HG02943 (cell line): Measurements from ENCODE around the gene TFR2.

Experiments used
- ATAC-seq: cut with Tn5 transposase; IDR thresholded peaks from one replicate; pipeline ENCODE4 v1.9.1; 2021; ENCODE audit warnings: mild to moderate bottlenecking, low read depth, moderate library complexity; ENCODE audit not compliant: unreplicated experiment

TFR2 gene

DNA sequence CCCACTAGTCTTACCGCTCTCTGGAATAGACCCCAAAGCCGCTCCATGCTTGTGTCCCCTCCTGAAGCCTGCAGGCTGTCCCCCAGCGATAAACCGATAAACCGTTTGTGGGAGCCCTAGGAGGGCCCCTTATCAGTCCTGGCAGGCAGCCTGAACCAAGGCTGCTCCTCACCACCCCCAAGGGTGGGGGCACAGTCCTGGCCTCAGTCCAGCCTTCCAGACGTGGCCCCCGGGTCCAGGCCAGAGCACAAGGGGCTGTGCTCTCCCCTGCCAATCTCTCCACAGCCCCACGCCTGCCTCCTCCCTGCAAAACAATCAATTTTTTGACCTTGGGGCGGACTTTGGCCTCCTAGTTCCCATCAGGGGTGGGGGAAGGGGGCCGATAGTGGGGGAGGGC, at the start of gene TFR2:
TSS of gene TFR2 (minus strand) at position 90 of the 397 bp plus-strand sequence. CDS start at position 47, 43 bp downstream.
- ATAC-seq: no peak

DNA sequence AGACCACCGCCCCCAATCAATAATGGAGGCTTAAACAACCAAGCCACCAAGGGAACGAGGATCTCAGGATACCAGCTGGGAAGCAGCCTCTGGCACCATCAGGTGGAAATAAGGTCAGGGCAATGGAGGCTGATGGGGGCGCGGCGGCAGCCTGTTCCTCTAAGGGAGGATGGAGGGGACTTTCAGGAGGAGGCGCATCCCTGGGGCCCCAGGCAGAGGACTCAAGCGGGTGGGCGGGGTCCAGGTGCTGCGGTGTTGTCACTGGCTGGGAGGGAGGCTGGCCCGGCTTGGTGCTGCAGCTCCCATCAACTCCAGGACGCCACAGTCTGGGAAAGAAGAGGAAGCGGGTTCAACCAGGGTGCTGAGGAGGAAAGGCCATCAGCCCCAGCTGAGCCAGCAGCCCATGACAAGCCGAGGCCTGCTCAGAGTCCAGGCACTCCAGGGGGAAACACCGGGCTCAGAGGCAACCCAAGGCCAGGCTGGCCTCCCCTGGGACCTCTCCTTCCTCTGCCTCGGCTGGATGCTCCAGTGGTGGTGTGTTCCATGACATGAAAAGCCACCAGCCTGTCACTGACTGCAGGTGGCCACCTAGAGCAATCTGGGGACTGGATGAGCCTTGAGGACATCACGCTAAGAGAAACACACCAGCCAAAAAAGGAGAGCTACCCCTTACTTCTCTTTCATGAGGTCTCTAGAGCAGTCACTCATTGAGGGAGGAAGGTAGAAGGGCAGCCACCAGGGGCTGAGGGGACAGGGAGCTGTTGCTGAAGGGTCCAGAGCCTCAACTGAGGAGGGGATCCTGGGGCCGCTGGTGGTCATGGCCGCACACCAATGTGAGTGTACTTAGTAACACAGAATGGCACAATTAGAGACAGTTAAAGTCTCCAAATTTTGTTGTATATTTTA, 48.1 kb upstream of the TFR2 start:
- no peak for ATAC-seq

DNA sequence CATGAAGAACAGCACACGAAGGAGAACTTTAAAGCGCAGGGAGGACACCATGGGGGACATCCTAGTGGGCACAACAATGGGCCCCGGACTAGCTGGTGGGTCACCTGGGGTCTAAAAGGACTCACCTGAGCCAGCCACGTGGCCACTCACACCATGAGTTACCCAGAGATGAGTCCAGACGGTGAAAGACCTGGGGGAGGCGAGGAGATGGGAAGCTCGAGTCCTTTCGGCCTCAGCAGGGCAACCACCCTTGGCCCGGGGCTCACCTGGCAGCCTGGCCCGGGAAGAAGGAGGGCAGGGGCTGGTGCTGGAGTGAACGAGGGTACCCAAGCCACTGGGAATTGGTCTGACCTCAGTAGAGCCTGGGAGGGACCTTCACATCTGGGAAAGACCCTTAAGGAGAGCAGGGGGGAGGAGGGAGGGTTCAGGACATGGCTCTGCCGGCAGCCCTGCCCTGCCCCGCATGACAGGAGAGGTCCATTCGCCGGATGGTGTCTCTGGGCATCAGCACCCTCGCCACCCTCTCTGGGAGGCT, 47.0 kb upstream of the TFR2 start:
- ATAC-seq: no peak

DNA sequence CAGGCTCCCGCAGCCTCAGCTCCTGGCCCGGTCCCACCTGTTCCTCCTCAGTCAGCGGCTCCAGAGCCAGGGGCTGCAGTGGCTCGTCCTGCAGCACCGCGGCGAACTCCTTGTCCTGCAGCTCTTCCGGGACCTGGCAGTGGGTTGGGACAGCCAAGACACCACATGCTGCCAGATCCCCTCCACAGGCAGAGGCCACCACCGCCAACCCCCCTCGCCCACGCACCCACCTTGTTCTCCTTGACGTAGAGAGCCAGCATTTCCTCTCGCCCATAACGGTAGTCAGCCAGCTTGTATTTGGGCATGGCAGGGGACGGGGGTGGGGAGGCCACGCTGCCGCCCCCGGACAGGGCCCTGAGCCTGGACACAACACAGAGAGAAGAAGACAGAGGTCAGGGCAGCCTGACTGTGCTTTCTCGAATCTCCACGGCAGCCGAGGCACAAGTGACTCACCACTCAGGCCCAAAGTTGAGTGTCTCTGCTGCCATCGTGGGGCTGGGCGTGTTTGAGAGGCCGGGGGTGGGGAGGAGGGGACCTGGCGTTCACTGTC, 46.5 kb upstream of the TFR2 start:
- ATAC-seq: no peak

DNA sequence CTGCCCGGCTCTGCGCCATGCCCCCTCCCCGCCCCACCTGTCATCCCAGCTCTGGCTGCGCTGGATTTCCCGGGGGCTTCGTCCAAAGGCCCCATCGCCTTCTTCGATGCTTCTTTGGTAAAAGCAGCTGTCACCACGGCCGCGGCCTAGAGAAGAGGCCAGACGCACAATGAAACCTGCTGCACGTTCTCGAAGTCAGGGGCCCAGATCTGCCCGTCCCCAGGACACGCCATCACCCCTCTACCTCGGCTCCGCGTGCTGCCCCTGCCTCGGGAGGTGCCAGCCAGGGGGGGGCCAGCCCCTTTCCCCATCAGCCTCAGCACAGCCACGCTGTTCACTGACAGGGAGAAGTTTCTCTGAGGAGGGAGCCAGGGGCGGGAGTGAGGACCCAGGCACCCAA, 45.9 kb upstream of the TFR2 start:
- no peak for ATAC-seq

DNA sequence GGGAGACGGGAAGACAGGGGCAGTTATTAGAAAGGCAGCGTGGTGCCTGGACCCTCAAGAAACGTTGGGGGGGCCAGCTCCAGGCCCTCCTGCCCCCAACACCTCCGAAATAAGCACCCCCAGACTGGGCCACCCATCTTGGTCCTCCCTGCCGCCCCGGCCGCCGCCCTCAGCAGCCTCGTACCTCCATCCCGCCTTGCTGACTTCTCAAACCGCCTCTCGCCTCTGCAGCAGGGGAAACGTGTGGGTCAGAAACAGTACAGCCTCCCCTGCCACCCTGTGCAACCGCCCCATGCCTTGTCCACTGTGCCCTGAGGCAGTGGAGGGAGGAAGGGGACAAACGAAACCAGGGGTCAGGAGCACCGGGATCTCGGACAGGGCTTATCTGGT, 45.5 kb upstream of the TFR2 start:
- ATAC-seq: no peak

DNA sequence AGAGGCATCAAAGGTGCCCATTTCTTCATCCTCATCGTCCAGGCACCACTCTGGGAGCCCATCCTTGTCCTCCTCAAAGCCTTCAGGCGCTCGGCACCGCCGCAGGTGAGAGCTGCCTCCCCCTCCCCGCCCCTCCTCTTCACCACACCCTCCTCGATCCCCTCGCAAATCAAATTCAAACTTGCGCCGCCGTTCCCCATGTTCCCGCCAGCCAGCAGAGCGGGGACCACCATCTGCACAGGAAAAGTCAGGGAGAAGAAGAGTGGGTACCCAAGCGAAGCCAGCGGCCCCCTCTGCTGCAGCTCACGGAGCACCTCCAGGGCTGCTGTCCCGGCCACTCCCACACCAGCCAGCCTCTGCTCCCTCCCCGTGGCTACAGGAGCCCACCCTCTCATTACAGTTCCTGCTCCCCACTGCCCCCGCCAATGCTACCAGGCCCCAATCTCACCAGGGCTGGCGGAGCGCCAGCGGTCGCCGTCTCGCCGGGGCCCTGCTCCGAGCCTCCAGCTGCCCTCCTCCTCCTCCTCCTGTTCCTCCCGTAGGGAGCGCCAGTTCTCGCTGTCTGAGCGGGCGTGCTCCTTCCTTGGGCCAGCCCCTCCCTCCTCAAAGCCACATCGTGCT, 45.0 kb upstream of the TFR2 start:
- ATAC-seq: no peak

DNA sequence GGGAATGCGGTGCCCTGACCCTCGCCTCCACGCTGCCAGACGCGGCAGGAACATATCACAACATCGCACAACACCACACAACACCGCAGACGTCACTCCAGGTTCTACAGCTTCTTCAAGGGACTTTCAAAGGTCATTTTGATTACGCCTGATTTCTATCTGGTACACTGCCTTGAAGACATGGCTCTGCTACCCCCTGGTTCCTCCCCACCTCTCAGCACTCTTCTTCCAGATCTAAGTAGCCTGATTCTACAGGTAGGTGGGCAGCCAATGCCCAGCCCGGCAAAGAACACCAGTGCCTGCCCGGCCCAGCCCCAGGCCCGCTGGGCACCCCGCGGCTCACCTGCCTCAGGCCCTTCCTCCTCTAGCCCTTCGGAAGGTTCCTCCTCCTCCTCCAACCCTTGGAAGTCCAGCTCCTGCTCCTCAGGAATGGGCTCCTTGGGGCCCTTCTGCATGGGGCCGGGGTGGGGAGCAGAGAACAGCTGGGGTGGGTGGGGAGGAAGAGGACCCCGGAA, 44.3 kb upstream of the TFR2 start:
- no peak for ATAC-seq

DNA sequence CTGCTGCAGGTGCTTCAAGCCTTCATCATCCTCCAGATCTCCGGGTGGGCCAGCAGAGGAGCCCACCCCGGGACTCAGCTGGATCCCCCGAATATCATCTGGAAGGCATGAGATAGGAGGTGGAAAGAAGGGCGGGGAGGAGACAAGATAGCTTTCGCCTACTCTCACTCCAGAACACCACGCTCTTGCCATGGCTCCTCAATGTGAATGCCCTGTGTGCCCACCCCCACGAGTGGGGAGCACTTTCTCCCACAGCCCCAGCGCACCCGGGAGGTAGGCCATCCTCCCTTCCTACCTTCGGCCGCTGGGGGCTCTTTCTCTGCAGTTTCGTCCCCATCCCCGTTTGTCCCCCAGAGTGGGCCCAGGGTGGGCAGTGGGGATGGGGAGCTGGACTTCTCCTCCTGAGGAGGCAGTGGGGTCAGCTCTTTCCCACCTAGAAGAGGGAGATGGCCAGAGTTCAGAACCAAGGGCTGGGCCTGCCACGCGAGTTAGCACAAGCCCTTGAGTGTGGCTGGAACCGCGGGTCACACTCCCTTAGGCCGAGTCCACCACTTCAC, 43.8 kb upstream of the TFR2 start:
- ATAC-seq: no peak

DNA sequence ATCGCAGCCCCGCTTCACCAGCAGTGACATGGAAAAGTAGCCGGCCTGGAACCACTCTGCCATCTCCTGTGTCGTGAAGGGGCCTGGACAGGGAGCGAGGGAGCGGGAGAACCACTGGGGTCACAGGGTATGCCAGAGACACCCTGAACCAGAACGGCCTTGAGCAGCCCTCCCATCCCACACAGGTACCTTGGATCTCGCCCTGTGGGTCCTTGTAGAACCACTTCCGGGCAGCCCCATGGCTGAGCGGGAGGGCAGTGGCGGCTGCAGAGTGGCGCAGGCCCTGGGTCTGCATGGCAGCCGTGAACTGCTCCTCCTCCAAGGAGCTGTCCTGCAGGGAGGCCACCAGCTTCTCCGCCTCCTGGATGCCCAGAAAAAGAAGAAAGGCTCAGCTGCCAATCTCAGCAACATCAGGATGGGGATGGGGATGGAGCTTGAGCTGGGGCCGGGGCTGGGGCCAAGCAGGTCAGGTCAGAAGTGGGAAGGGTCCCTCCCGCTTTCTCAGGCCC, 43.2 kb upstream of the TFR2 start:
- no peak for ATAC-seq

DNA sequence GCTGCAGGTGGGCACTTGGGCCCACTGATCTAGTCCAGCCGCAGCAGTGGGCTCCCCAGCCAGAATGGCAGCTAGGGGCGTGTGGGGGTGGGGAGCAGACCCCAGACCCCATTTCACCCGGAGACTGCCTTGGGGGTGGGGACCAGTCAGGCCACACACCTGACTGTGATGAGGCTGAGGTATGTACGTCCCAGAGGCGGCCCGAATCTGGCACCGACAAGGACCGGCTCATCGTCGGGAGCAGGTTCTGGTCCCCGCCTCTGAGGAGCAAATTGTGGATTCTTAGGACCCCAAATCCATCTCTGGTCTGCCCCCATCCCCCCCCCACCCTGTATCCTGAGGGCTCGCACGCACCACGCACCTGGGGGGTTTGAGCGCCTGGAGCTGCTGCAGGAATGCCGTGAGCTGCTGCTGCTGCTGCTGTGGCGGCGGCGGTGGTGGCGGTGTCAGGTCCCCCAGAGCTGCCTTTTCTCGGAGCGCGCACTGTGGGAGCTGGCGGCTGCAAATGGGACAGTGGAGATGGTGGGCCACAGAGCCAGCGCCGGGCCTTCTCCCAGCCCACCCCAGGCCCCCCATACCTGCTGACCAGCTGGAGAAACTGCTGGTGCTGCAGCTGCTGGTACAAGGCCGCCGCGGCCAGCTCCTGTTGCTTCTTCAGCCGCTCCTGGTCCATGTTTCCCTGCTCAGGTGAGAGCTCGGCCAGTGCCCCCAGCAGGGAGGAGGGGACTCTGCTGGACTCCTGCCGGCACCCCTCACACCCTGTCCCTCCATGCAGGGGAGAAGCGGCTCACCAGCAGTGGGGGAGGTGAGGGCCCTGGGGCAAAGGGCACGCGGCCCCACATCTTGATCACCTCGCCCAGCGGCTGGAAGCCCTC, 42.5 kb upstream of the TFR2 start:
- ATAC-seq: no peak

DNA sequence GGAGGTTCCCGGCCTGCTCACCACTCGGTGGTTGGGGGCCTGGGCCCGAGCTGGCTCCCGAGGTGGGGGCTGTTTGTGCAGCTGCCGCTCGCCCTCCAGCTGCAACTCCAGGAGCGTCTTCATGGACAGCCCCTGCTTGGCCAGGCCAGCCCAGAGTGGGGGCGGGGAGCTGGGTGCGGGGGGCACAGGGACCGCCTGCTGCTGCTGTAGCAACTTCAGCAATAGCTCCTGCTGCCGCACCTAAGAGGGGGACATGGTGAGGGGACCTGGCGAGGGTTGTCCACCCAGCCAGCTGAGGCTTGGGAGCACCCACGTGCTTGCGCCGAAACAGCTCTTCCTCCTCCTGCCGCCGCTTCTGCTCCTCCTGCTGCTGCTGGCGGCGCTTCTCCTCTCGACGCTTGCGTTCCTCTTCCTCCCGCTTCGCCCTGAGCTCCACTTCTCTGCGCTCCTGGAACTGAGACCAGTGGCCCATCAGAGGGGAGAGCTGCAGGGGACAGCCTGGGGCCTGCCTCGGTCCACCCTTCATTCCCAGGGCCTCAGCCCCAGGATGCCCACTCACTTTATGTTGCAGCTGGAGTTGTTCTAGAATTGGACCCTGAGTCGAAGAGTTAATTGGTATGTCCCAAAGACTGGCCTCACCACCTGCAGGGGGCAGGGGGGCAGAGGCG, 41.8 kb upstream of the TFR2 start:
- no peak for ATAC-seq

DNA sequence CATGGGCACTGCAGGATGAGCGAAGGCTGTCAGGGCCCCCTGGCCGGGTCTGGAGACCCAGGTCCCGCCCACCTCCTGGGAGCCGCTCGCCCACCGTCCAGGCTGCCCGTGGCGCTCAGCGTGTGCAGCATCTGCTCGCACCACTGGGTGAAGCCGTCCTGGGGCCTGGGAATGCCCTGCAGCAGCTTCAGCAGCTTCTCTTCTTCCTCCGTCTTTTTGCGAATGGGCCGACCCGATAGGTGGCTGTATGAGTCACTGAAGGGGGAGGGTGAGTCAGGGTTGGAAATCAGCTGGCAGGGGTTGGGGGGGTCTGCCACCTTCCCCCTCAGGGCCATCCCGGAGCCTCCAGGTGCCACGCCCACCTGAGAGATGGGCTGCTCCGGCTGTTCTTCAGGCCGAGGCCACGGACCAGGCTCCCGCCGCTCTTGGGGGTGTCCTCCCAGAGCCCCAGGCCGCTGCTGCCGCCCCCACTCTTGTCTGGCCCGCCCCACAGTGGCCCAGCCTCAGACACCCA, 40.9 kb upstream of the TFR2 start:
- no peak for ATAC-seq

DNA sequence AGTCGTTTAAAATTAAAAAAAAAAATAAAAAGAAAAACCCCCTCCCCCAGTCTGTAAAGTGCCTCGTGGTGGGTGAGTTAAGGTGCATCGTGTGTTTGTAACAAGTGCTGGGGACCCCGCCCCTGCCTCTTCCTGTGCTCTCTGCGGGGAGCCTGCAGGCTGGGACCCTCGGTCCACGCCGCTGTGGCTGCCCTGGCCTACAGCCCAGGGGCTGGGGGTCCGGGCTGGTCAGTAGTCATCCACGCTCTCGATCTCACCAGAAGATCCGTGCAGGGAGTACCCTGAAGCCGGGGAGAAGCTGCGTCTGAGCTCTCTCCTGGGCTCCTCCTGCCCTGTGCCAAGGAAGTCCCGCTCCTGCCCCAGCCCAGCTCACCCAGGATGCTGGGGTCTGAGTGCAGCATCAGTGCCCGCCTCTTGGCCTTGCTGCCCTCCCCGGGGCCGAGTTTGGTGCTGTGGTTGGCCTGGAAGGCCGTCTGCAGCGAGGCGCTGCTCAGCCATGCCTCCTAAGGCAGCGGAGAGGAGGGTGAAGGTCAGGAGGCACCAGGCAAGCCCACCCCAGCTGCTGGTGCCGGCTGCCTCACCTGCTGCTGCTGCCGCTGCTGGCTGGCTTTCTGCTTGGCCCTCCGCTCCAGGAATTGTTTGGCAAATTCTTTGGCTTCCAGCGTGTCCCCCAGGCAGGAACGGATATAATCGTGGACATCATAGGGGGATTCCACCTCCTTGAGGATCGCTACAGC, 40.3 kb upstream of the TFR2 start:
- ATAC-seq: no peak

DNA sequence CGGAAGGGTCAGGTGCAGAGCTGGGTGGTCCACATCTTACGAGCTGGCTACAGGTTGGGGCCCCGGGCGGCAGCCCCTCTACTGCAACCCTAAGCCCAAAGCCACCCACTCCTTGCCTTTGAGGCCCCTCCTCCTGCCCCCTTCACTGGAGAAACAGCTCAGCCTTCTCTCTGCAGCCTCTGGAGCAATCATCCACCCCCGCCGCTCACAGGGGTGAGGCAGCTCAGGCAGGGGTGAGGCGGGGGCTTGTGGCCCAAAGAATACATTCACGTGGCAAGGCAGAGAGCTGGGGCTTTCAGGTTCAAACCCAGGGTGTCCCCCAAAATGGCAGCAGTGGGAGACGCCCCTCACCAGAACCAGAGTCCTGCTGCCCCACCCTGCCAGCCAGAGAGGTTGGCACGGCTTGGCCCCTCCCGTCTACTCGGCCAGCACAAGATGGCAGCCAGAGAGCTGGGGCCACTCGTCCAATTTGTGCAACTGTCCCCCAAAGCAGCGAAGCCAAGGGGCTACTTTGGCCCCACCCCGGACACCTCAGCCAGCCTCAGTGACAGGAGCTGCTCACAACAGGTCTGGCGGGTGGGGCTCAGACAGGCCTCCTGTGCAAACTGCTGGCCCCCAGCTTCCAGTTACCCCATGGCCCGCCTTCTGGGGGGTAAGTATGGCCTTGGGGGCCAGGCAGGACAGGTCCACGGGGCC, 39.4 kb upstream of the TFR2 start:
- no peak for ATAC-seq

DNA sequence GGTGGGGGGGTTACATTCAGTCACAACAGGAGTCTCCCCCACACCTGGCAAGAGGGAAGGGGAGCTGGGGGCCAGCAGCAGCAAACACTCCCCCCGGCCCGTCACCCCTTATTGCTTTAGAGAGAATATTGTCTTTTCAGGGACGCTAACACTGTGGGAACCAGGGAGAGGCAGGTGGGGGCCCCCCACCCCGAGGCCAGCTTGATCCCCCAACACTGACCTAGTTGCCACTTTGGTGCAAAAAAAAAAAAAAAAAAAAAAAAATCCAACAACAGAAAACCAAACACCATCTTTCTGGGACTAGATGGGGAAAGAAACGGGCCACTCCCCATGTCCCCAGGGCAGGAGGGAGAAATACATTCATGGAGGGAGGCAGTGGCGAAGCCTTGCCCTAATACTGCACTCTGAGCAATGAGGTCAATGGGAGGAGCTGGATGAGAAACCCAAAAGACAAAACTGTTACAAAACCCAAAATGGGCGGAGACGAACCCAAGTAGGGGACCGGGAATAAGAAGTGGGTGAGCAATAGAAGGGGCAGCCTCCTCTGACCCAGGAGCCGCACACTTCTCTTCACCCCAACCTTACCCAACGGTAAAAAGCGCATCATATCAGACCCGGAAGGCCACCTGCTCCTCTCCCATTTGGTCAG, 38.7 kb upstream of the TFR2 start:
- no peak for ATAC-seq
